Endothelial cell of umbilical vein (primary cell): Measurements from ENCODE around the gene POLN. TPM values are rescaled to one million over a fixed set of nuclear protein-coding genes. Genes with fewer than 3 reads are reported as not detected.

ENCODE experiments used
- BruUV-seq: library from RNA; stranded (reverse); fragments of 400-500 nt; replicated peaks from 2 replicates; lab custom pipeline; 2021; lab: Mats Ljungman, UMichigan
- CTCF ChIA-PET: fragments of 300-600, 350-600 bp; sonication (Branson Sonifier 250); formaldehyde crosslinking; loops from one replicate; lab custom pipeline; 2021; ENCODE audit warnings: antibody characterized with exemption, inconsistent platforms; lab: Charles Lee
- POLR2A ChIA-PET: fragments of 300-600, 350-600 bp; sonication (Branson Sonifier 250); formaldehyde crosslinking; loops from one replicate; lab custom pipeline; 2021; ENCODE audit warnings: antibody characterized with exemption, inconsistent platforms; lab: Charles Lee
- DNase-seq: peaks from one replicate; pipeline ENCODE4 v3.0.0-alpha.2; 2011; ENCODE audit warnings: low read depth, low spot score
- FAIRE-seq: peaks from 2 replicates; lab custom pipeline; 2011; peaks lifted over from hg19 to GRCh38; lab: Jason Lieb, UNC
- H2AFZ ChIP-seq: 2 replicates; pipeline ENCODE4 v1.6.0; 2012; ENCODE audit warnings: low read depth, low read length, control low read depth, inconsistent platforms
- H3K27ac ChIP-seq: 2 replicates; pipeline ENCODE4 v1.5.1; 2011; ENCODE audit warnings: low read depth, mild to moderate bottlenecking, control low read depth, low read length, moderate library complexity; ENCODE audit not compliant: insufficient read depth
- H3K27me3 ChIP-seq, 2 experiments: 2 replicates each; pipeline versions ENCODE4 v1.6.0 to v1.6.1; 2011; ENCODE audit warnings: low read length in 2 of 2, mixed read lengths in 1 of 2; ENCODE audit not compliant: control insufficient read depth in 2 of 2, insufficient read depth in 2 of 2
- H3K36me3 ChIP-seq, 2 experiments: 2 replicates in 1 of 2; 3 replicates in 1 of 2; pipeline ENCODE4 v1.5.1; 2011; ENCODE audit warnings: low read length in 2 of 2, mild to moderate bottlenecking in 1 of 2, moderate library complexity in 1 of 2; ENCODE audit not compliant: control insufficient read depth in 2 of 2, insufficient read depth in 2 of 2; ENCODE audit errors: extremely low read depth in 1 of 2
- H3K4me1 ChIP-seq: 3 replicates; pipeline ENCODE4 v1.5.1; 2011; ENCODE audit warnings: mild to moderate bottlenecking, low read length; ENCODE audit not compliant: control insufficient read depth, insufficient read depth; ENCODE audit errors: extremely low read depth
- H3K4me2 ChIP-seq: 2 replicates; pipeline ENCODE4 v1.6.1; 2011; ENCODE audit warnings: low read length, control low read depth, mixed read lengths; ENCODE audit not compliant: insufficient read depth
- H3K4me3 ChIP-seq, 3 experiments: fragments of 200-600 bp in 1 of 3; sonication (generic), shearing (Covaris generic) in 1 of 3; replicated peaks in 1 of 3; 2 replicates each; pipeline ENCODE4 v1.5.1; 2011 to 2016; ENCODE audit warnings: control low read depth in 3 of 3, low read length in 3 of 3, mild to moderate bottlenecking in 2 of 3, inconsistent platforms in 1 of 3, low read depth in 1 of 3, moderate library complexity in 1 of 3; ENCODE audit not compliant: insufficient read depth in 1 of 3
- H3K79me2 ChIP-seq: 2 replicates; pipeline ENCODE4 v1.6.0; 2012; ENCODE audit warnings: low read length, inconsistent platforms; ENCODE audit not compliant: control insufficient read depth, insufficient read depth
- H3K9ac ChIP-seq: replicated peaks from 2 replicates; pipeline ENCODE3; 2011; ENCODE audit warnings: low read length, control low read depth; ENCODE audit not compliant: insufficient read depth; ENCODE audit errors: extremely low read depth
- H3K9me1 ChIP-seq: replicated peaks from 3 replicates; pipeline ENCODE4 v1.6.0; 2011; ENCODE audit warnings: mild to moderate bottlenecking, low read length; ENCODE audit not compliant: control insufficient read depth, insufficient read depth; ENCODE audit errors: extremely low read depth
- H3K9me3 ChIP-seq: replicated peaks from 2 replicates; pipeline ENCODE4 v1.5.1; 2012; ENCODE audit warnings: low read length, inconsistent platforms; ENCODE audit not compliant: control insufficient read depth, insufficient read depth
- H4K20me1 ChIP-seq: replicated peaks from 2 replicates; pipeline ENCODE3; 2011; ENCODE audit warnings: mild to moderate bottlenecking, low read length; ENCODE audit not compliant: control insufficient read depth, insufficient read depth; ENCODE audit errors: extremely low read depth
- EZH2 ChIP-seq: IDR thresholded peaks from 2 replicates; pipeline ENCODE4 v1.6.1; 2012; ENCODE audit warnings: borderline replicate concordance, low read depth, mild to moderate bottlenecking, moderate library complexity, low read length, inconsistent platforms; ENCODE audit not compliant: severe bottlenecking
- FOS ChIP-seq: IDR thresholded peaks from 2 replicates; pipeline ENCODE4 v1.6.1; 2011; ENCODE audit warnings: mild to moderate bottlenecking, low read length, moderate library complexity, borderline replicate concordance; ENCODE audit not compliant: insufficient read depth
- GATA2 ChIP-seq: IDR thresholded peaks from 2 replicates; pipeline ENCODE4 v1.7.0; 2011; ENCODE audit warnings: low read depth, mild to moderate bottlenecking, moderate library complexity, mixed read lengths, low read length; ENCODE audit not compliant: insufficient read length, insufficient read depth
- JUN ChIP-seq: IDR thresholded peaks from 2 replicates; pipeline ENCODE4 v1.6.1; 2011; ENCODE audit warnings: borderline replicate concordance, low read depth; ENCODE audit not compliant: insufficient read length, insufficient read depth
- MAX ChIP-seq: IDR thresholded peaks from 2 replicates; pipeline ENCODE4 v1.6.1; 2011; ENCODE audit not compliant: insufficient read depth, insufficient read length
- POLR2A ChIP-seq: IDR thresholded peaks from 2 replicates; pipeline ENCODE4 v1.6.1; 2012; ENCODE audit warnings: low read depth, mild to moderate bottlenecking, control low read depth, low read length
- POLR2AphosphoS5 ChIP-seq: IDR thresholded peaks from 2 replicates; pipeline ENCODE4 v1.6.1; 2012; ENCODE audit warnings: low read depth, mild to moderate bottlenecking, control low read depth, low read length, moderate library complexity; ENCODE audit not compliant: insufficient read depth
- dilution Hi-C: fragments of 300-500 bp; cut with MboI; formaldehyde crosslinking; loops from one replicate; pipeline ENCODE4 v1.15.0; 2019; ENCODE audit warnings: low sequenced_read_pairs; ENCODE audit not compliant: extremely low pct_ligation_motif_present
- intact Hi-C: fragments of 100-400 bp; cut with micrococcal nuclease; formaldehyde crosslinking; loops from one replicate; pipeline ENCODE4 v1.10.0; 2022
- polyA plus RNA-seq, 4 experiments: library from polyadenylated mRNA; depleted of rRNA in 3 of 4; stranded (reverse) in 3 of 4; unstranded in 1 of 4; fragments of >200 nt; gene quantifications; 2 replicates each; pipeline versions ENCODE4 v1.2.1 to v1.2.3, GENCODE V29; 2011 to 2012; ENCODE audit warnings: missing spikeins in 1 of 4
- total RNA-seq: library from RNA; stranded (reverse); gene quantifications from 2 replicates; pipeline ENCODE4 v1.2.3, GENCODE V29; 2021
- TF ChIP-seq, protein P1 (sequence below), 2 donors: IDR thresholded peaks; 1 replicate in 1 of 2; 2 replicates in 1 of 2; pipeline ENCODE4 v1.5.1; 2011; ENCODE audit warnings: low read length in 2 of 2, mild to moderate bottlenecking in 2 of 2, moderate library complexity in 2 of 2, control low read depth in 1 of 2, inconsistent platforms in 1 of 2, low read depth in 1 of 2; ENCODE audit not compliant: insufficient read depth in 1 of 2; ENCODE audit errors: extremely low read depth in 1 of 2

Gene POLN
- total and polyA plus RNA-seq, 2 donors (not counting 3 experiments of a cell fraction or from before 2014, with no cell fraction given) = 1.3 to 4.2 TPM

DNA sequence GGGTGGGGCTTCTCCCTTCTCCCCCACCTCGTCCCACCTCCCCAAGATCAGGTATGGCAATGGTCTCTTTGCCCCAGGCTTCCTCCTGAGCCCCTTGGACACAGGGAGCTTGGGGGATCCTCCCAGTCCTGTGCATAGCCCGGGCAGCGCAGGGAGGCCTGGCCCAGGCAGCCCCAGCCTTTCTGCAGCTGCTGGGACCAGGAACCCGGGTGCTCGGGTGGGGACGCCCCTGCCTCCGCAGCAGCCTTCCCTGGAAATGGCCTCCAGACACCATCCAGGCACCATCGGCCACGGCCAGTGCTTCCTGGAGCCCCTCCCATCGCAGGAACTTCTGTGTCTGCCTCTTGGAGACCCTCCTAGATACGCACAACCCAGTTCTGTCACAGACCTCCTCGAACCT lies 25.9 kb upstream of the POLN start:
- POLR2A ChIA-PET = no interaction called here
- Histone ChIP-seq H3K79me2 (no peaks in the 10 kb centered on the region), H3K9me3 (no peaks in the 10 kb centered on the region), H3K27me3 (no peaks in the 10 kb centered on the region), H2AFZ (no peak overlapping the region), H3K9ac (no peak overlapping the region), H4K20me1 (no peaks in the 10 kb centered on the region), H3K4me3 (no peak overlapping the region), H3K27ac (no peak overlapping the region), H3K36me3 (no peaks in the 10 kb centered on the region), H3K4me1 (peaks cover under 1% of the 10 kb centered on the region), H3K4me2 (no peak overlapping the region), H3K9me1 (no peaks in the 10 kb centered on the region)
- dilution Hi-C loops = no loop called here
- BruUV-seq = no TSS peak
- FAIRE-seq (no peak), DNase-seq (no peak)
- CTCF ChIA-PET = no interaction called here
- intact Hi-C loops = no loop called here
- TF ChIP-seq POLR2A (no peak), JUN (no peak), FOS (no peak), GATA2 (no peak), MAX (no peak)
- TF ChIP-seq, protein P1, sequence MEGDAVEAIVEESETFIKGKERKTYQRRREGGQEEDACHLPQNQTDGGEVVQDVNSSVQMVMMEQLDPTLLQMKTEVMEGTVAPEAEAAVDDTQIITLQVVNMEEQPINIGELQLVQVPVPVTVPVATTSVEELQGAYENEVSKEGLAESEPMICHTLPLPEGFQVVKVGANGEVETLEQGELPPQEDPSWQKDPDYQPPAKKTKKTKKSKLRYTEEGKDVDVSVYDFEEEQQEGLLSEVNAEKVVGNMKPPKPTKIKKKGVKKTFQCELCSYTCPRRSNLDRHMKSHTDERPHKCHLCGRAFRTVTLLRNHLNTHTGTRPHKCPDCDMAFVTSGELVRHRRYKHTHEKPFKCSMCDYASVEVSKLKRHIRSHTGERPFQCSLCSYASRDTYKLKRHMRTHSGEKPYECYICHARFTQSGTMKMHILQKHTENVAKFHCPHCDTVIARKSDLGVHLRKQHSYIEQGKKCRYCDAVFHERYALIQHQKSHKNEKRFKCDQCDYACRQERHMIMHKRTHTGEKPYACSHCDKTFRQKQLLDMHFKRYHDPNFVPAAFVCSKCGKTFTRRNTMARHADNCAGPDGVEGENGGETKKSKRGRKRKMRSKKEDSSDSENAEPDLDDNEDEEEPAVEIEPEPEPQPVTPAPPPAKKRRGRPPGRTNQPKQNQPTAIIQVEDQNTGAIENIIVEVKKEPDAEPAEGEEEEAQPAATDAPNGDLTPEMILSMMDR (IDR thresholded peaks at IDR 0.05; ENCODE audit: extremely low read depth in 1 of 2, insufficient read depth in 1 of 2, low read depth in 1 of 2, low read length in 2 of 2) = no peak

GRCh38 chr4:2267320-2267811 lies 25.4 kb upstream of the POLN start:
- dilution Hi-C loops = no loop called here
- no peak for FAIRE-seq
- peaks cover 5% of the 10 kb centered on the region for H3K4me1 ChIP-seq
- no peaks in the 10 kb centered on the region for H3K9me1 ChIP-seq
- no peak overlapping the region for H3K9ac ChIP-seq
- no peaks in the 10 kb centered on the region for H4K20me1 ChIP-seq
- intact Hi-C loops = no loop called here
- ChIA-PET POLR2A (no interaction called here), CTCF (no interaction called here)
- BruUV-seq = no TSS peak
- H3K79me2 ChIP-seq = no peaks in the 10 kb centered on the region
- H3K36me3 ChIP-seq = no peaks in the 10 kb centered on the region
- TF ChIP-seq MAX (no peak), FOS (no peak), POLR2A (no peak), GATA2 (no peak), POLR2AphosphoS5 (no peak), JUN (no peak), EZH2 (no peak)
- TF ChIP-seq, protein P1 (IDR thresholded peaks at IDR 0.05; ENCODE audit: extremely low read depth in 1 of 2, insufficient read depth in 1 of 2, low read depth in 1 of 2, low read length in 2 of 2) = no peak
- H3K27me3 ChIP-seq = no peaks in the 10 kb centered on the region
- no peaks in the 10 kb centered on the region for H3K9me3 ChIP-seq
- DNase-seq = no peak
- H3K4me2 ChIP-seq = no peak overlapping the region
- no peak overlapping the region for H3K27ac ChIP-seq
- H3K4me3 ChIP-seq = no peak overlapping the region
- H2AFZ ChIP-seq = no peak overlapping the region
